DOHH2 (cell line): ENCODE results near the gene METTL26.

Experiments used
- H3F3A ChIP-seq: fragments of 200-600 bp; sonication (generic), shearing (Covaris generic); 2 replicates; pipeline ENCODE4 v1.6.0; 2016; ENCODE audit warnings: antibody characterized with exemption, mild to moderate bottlenecking; ENCODE audit not compliant: control insufficient read depth, insufficient read depth
- H3K27ac ChIP-seq: fragments of 200-600 bp; sonication (generic); 2 replicates; pipeline ENCODE4 v1.5.1; 2014; ENCODE audit warnings: low read depth, mild to moderate bottlenecking, low read length, moderate library complexity
- H3K27me3 ChIP-seq: fragments of 200-600 bp; sonication (generic); 2 replicates; pipeline ENCODE4 v1.6.1; 2014; ENCODE audit warnings: mild to moderate bottlenecking, low read length, mixed read lengths; ENCODE audit not compliant: control insufficient read depth
- H3K36me3 ChIP-seq: fragments of 200-600 bp; sonication (generic); 2 replicates; pipeline ENCODE4 v1.6.1; 2014; ENCODE audit warnings: mild to moderate bottlenecking, low read length, moderate library complexity, mixed read lengths; ENCODE audit not compliant: control insufficient read depth
- H3K4me1 ChIP-seq: fragments of 200-600 bp; sonication (generic); 2 replicates; pipeline ENCODE4 v1.6.1; 2014; ENCODE audit warnings: mild to moderate bottlenecking, low read length, mixed read lengths; ENCODE audit not compliant: control insufficient read depth
- H3K4me2 ChIP-seq: fragments of 200-600 bp; sonication (generic); 2 replicates; pipeline ENCODE4 v1.6.0; 2014; ENCODE audit warnings: mild to moderate bottlenecking, low read length, moderate library complexity
- H3K4me3 ChIP-seq: fragments of 200-600 bp; sonication (generic); 2 replicates; pipeline ENCODE4 v1.5.1; 2014; ENCODE audit warnings: mild to moderate bottlenecking, low read length, mixed read lengths
- H3K79me2 ChIP-seq: fragments of 200-600 bp; sonication (generic); 2 replicates; pipeline ENCODE4 v1.6.1; 2014; ENCODE audit warnings: mild to moderate bottlenecking, low read length, mixed read lengths; ENCODE audit not compliant: control insufficient read depth
- H3K9me2 ChIP-seq: fragments of 200-600 bp; sonication (generic); replicated peaks from 2 replicates; pipeline ENCODE4 v1.6.1; 2014; ENCODE audit warnings: mild to moderate bottlenecking, low read length, mixed read lengths; ENCODE audit not compliant: control insufficient read depth
- H3K9me3 ChIP-seq: fragments of 200-600 bp; sonication (generic); 2 replicates; pipeline ENCODE4 v1.6.1; 2014; ENCODE audit warnings: antibody characterized with exemption, low read length, mixed read lengths; ENCODE audit not compliant: control insufficient read depth, insufficient read depth
- H4K20me1 ChIP-seq: fragments of 200-600 bp; sonication (generic); 2 replicates; pipeline ENCODE4 v1.6.0; 2014; ENCODE audit warnings: low read depth, mild to moderate bottlenecking, antibody characterized with exemption, low read length, moderate library complexity; ENCODE audit not compliant: control insufficient read depth, insufficient read depth
- CTCF ChIP-seq: fragments of 200-600 bp; sonication (generic); IDR thresholded peaks from one replicate; pipeline ENCODE4 v1.5.1; 2014; ENCODE audit warnings: antibody characterized with exemption, mild to moderate bottlenecking, low read depth, low read length; ENCODE audit not compliant: poor library complexity, severe bottlenecking
- EZH2phosphoT487 ChIP-seq: fragments of 200-600 bp; sonication (generic); IDR thresholded peaks from 2 replicates; pipeline ENCODE4 v1.6.1; 2017; ENCODE audit warnings: borderline replicate concordance, mild to moderate bottlenecking, antibody characterized with exemption, low read length, moderate library complexity, mixed read lengths

METTL26 gene

GRCh38 chr16:593406-593805, 42.7 kb downstream of the METTL26 start:
- TF ChIP-seq CTCF (no peak), EZH2phosphoT487 (no peak)
- H3K4me3 ChIP-seq: peak overlapping the region; percentile 10; the same call in 1 of the 2 replicates
- H3K79me2 ChIP-seq: peaks cover 62% of the 10 kb centered on the region
- peak overlapping the region; percentile 38 for H3K4me2 ChIP-seq
- no peaks in the 10 kb centered on the region for H3F3A ChIP-seq
- H3K9me3 ChIP-seq: no peaks in the 10 kb centered on the region
- peaks cover under 1% of the 10 kb centered on the region; the same call in 1 of the 2 replicates for H3K36me3 ChIP-seq
- H3K4me1 ChIP-seq: peaks cover 34% of the 10 kb centered on the region
- no peaks in the 10 kb centered on the region for H3K9me2 ChIP-seq
- H4K20me1 ChIP-seq: peaks cover 4% of the 10 kb centered on the region; the same call in 1 of the 2 replicates
- no peak overlapping the region for H3K27ac ChIP-seq
- H3K27me3 ChIP-seq: no peaks in the 10 kb centered on the region

GRCh38 chr16:592518-593306, 43.4 kb downstream of the METTL26 start:
- H4K20me1 ChIP-seq: peaks cover 4% of the 10 kb centered on the region; the same call in 1 of the 2 replicates
- no peaks in the 10 kb centered on the region for H3K27me3 ChIP-seq
- no peaks in the 10 kb centered on the region for H3K9me3 ChIP-seq
- peak overlapping the region; percentile 38 for H3K4me2 ChIP-seq
- H3K9me2 ChIP-seq: no peaks in the 10 kb centered on the region
- peaks cover 69% of the 10 kb centered on the region for H3K79me2 ChIP-seq
- no peak for TF ChIP-seq CTCF
- TF ChIP-seq EZH2phosphoT487: no peak
- H3K4me3 ChIP-seq: peak overlapping the region; percentile 12; the same call in 1 of the 2 replicates
- H3F3A ChIP-seq: no peaks in the 10 kb centered on the region
- peaks cover 8% of the 10 kb centered on the region for H3K36me3 ChIP-seq
- no peak overlapping the region for H3K27ac ChIP-seq
- peaks cover 37% of the 10 kb centered on the region for H3K4me1 ChIP-seq

GRCh38 chr16:591892-592517, 44.1 kb downstream of the METTL26 start:
- H3K4me2 ChIP-seq: peak overlapping the region; percentile 38; the same call in 1 of the 2 replicates
- peaks cover 4% of the 10 kb centered on the region; the same call in 1 of the 2 replicates for H4K20me1 ChIP-seq
- H3K9me3 ChIP-seq: no peaks in the 10 kb centered on the region
- TF ChIP-seq CTCF (no peak), EZH2phosphoT487 (no peak)
- H3F3A ChIP-seq: no peaks in the 10 kb centered on the region
- H3K36me3 ChIP-seq: peaks cover 9% of the 10 kb centered on the region
- H3K9me2 ChIP-seq: no peaks in the 10 kb centered on the region
- H3K27ac ChIP-seq: no peak overlapping the region
- no peak overlapping the region for H3K4me3 ChIP-seq
- H3K27me3 ChIP-seq: no peaks in the 10 kb centered on the region
- peaks cover 75% of the 10 kb centered on the region for H3K79me2 ChIP-seq
- H3K4me1 ChIP-seq: peaks cover 43% of the 10 kb centered on the region
